ENCODE measurements around the gene ACAD8. TPM values are rescaled to one million over a fixed set of nuclear protein-coding genes. Genes with fewer than 3 reads are reported as not detected.
"Not testable (repeated sequence)": the region's sequence is repeated elsewhere in the genome, so short reads cannot be mapped to it uniquely, and the experiment has no call there.

The ACAD8 gene
- polyA plus RNA-seq, 1 donor (not counting 4 experiments of a cell fraction or from before 2014, with no cell fraction given) = 21.7 TPM

GRCh38 chr11:134278356-134278755, 25.0 kb downstream of the ACAD8 start:
- Histone ChIP-seq H3K36me3 (ENCODE audit: control insufficient read depth in 2 of 2, extremely low read depth in 1 of 2, insufficient read depth in 2 of 2, low read length in 2 of 2) (no peaks in the 10 kb centered on the region), H3K4me1 (ENCODE audit: control insufficient read depth, extremely low read depth, insufficient read depth, low read length) (peaks cover 11% of the 10 kb centered on the region), H3K4me2 (ENCODE audit: control insufficient read depth, extremely low read depth, insufficient read depth, low read depth, low read length) (no peak overlapping the region), H2AFZ (ENCODE audit: control insufficient read depth, low read length) (no peak overlapping the region), H3K4me3 (ENCODE audit: control insufficient read depth in 2 of 3, extremely low read depth in 1 of 3, insufficient read depth in 2 of 3, low read depth in 1 of 3, low read length in 3 of 3) (no peak overlapping the region), H4K20me1 (ENCODE audit: control insufficient read depth, extremely low read depth, insufficient read depth, low read length) (no peaks in the 10 kb centered on the region), H3K27me3 (ENCODE audit: control insufficient read depth, extremely low read depth, insufficient read depth, low read length) (no peaks in the 10 kb centered on the region), H3K9me1 (ENCODE audit: control insufficient read depth, extremely low read depth, insufficient read depth, low read length) (no peaks in the 10 kb centered on the region), H3K27ac (ENCODE audit: control insufficient read depth, insufficient read depth, low read length) (no peak overlapping the region), H3K9ac (ENCODE audit: control insufficient read depth, extremely low read depth, insufficient read depth, low read length) (no peak overlapping the region), H3K79me2 (ENCODE audit: control insufficient read depth, insufficient read depth, low read length) (peaks cover 12% of the 10 kb centered on the region), H3K9me3 (ENCODE audit: control insufficient read depth, low read depth, low read length) (no peaks in the 10 kb centered on the region)
- dilution Hi-C loops (cut with MboI; ENCODE audit: extremely low pct_ligation_motif_present, low sequenced_read_pairs) = no loop called here
- no peak for TF ChIP-seq EZH2 (IDR thresholded peaks at IDR 0.05; ENCODE audit: low read length)
- TF ChIP-seq, protein P1, sequence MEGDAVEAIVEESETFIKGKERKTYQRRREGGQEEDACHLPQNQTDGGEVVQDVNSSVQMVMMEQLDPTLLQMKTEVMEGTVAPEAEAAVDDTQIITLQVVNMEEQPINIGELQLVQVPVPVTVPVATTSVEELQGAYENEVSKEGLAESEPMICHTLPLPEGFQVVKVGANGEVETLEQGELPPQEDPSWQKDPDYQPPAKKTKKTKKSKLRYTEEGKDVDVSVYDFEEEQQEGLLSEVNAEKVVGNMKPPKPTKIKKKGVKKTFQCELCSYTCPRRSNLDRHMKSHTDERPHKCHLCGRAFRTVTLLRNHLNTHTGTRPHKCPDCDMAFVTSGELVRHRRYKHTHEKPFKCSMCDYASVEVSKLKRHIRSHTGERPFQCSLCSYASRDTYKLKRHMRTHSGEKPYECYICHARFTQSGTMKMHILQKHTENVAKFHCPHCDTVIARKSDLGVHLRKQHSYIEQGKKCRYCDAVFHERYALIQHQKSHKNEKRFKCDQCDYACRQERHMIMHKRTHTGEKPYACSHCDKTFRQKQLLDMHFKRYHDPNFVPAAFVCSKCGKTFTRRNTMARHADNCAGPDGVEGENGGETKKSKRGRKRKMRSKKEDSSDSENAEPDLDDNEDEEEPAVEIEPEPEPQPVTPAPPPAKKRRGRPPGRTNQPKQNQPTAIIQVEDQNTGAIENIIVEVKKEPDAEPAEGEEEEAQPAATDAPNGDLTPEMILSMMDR (optimal IDR thresholded peaks at IDR 0.05 in 1 of 3, IDR thresholded peaks at IDR 0.05 in 1 of 3, conservative IDR thresholded peaks at IDR 0.05 in 1 of 3; ENCODE audit: extremely low read depth in 1 of 3, insufficient read depth in 2 of 3, low read length in 3 of 3) = no peak
- FAIRE-seq (no peak), DNase-seq (ENCODE audit: low read depth, low spot score) (no peak)

- H3K27ac ChIP-seq (ENCODE audit: control insufficient read depth, insufficient read depth, low read length); H4K20me1 ChIP-seq (ENCODE audit: control insufficient read depth, extremely low read depth, insufficient read depth, low read length): not testable (repeated sequence)
These were observed 28.3 kb downstream of the ACAD8 start for GRCh38 chr11:134281635-134282034.

More at GRCh38 chr11:134281635-134282034, 28.3 kb downstream of the ACAD8 start:
- H3K4me3 ChIP-seq (ENCODE audit: control insufficient read depth in 2 of 3, extremely low read depth in 1 of 3, insufficient read depth in 2 of 3, low read depth in 1 of 3, low read length in 3 of 3); H3K9ac ChIP-seq (ENCODE audit: control insufficient read depth, extremely low read depth, insufficient read depth, low read length); H3K4me2 ChIP-seq (ENCODE audit: control insufficient read depth, extremely low read depth, insufficient read depth, low read depth, low read length); DNase-seq (ENCODE audit: low read depth, low spot score); H3K36me3 ChIP-seq (ENCODE audit: control insufficient read depth in 2 of 2, extremely low read depth in 1 of 2, insufficient read depth in 2 of 2, low read length in 2 of 2); H3K4me1 ChIP-seq (ENCODE audit: control insufficient read depth, extremely low read depth, insufficient read depth, low read length); H3K9me1 ChIP-seq (ENCODE audit: control insufficient read depth, extremely low read depth, insufficient read depth, low read length); FAIRE-seq; H3K27me3 ChIP-seq (ENCODE audit: control insufficient read depth, extremely low read depth, insufficient read depth, low read length); H2AFZ ChIP-seq (ENCODE audit: control insufficient read depth, low read length); H3K9me3 ChIP-seq (ENCODE audit: control insufficient read depth, low read depth, low read length); dilution Hi-C loops (cut with MboI; ENCODE audit: extremely low pct_ligation_motif_present, low sequenced_read_pairs); H3K79me2 ChIP-seq (ENCODE audit: control insufficient read depth, insufficient read depth, low read length): not testable (repeated sequence)

Data from keratinocyte (primary cell).